OCI-M2 (cell line): ENCODE results near the gene CCSAP.
"Not testable (repeated sequence)": the region's sequence is repeated elsewhere in the genome, so short reads cannot be mapped to it uniquely, and the experiment has no call there.

Experiments
- DNase-seq: peaks from one replicate; lab custom pipeline; 2025; ENCODE audit not compliant: unreplicated experiment; lab: John Stamatoyannopoulos, UW

CCSAP gene

GRCh38 chr1:229293528-229294204, 49.2 kb downstream of the CCSAP start:
- DNase-seq, result no peak

GRCh38 chr1:229291686-229292085, 51.2 kb downstream of the CCSAP start:
- not testable (repeated sequence) for DNase-seq

DNA sequence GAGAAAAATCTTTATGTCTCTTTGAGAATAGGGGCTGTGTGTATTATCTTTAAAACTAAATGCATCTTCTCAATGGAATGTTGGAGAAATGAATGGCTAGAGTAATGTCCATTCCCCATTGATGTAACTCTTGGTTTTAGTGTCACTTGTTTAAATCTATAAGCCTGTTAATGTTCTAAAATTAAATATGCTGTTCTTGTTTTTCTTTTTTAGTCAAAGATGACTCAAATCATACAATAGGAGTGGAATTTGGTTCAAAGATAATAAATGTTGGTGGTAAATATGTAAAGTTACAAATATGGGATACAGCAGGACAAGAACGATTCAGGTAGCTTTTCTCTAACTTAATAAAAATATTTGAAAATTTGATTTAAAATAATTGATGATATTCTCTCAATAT, 54.3 kb downstream of the CCSAP start:
- no peak for DNase-seq

DNA sequence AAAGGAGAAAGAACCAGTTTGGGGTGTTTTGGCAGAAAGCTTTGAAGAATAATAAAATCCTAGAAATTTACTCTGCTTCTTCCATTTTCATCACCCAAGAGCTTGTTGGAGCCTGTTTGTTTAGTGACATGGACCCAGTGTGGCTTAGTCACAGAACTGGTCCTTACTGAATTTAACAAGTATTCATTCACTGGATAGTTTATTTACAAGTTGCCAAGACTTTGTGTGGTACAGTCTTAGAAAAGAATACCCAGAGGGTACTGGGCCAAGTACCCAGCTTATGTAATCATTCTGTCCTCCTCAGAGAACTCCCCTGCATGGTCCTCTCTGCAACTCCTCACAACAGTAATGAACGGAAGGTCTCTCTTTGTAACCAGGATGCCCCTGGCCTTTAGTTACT, 55.6 kb downstream of the CCSAP start:
- DNase-seq, result no peak

- no peak for DNase-seq
Measured at GRCh38 chr1:229286099-229286766, 56.6 kb downstream of the CCSAP start.

DNA sequence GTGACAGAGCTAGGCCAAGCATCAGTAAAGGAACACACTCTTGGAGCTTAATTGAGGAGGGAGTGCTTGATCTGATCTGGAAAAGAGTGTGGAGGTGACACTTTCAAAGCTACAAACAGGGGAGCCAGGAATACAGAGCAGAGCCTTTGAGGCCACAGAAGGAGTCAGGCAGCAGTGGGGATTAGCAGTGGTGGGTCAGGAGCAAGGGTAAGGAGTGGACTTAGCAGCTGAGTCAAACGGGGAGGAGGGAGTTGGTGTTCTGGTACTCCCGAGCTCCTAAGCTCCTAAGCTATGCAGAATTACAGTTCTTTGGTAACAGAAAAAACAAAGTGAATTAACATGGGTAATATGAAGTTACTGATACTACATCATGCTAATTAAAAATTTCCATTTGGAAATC, 57.4 kb downstream of the CCSAP start:
- DNase-seq, result no peak

GRCh38 chr1:229284887-229285286, 58.0 kb downstream of the CCSAP start:
- no peak for DNase-seq

GRCh38 chr1:229283183-229283611, 59.6 kb downstream of the CCSAP start:
- DNase-seq, result no peak

DNA sequence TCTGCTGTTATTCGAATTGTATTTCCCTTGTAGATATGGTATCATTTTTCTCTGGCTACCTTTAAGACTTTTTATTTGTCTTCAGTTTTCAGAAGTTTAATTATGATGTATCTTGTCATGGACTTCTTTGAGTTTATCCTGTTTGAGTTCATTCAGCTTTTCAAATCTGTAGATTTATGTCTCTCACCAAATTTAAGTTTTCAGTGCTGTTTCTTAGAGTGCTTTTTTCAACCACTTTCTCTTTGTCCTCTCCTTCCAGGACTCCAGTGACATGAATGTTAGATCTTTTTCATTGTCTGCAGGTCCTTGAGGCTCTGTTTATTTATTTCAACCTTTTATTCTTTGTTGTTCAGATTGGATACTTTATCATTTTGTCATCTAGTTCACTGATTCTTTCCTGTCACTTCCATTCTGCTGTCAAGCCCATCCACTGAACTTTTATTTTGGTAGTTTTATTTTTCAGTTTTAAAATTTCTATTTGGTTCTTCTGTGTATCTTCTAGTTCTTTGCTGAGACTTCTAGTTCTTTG, 60.5 kb downstream of the CCSAP start:
- no peak for DNase-seq

- no peak for DNase-seq
Measured at GRCh38 chr1:229281339-229281926, 61.4 kb downstream of the CCSAP start.

- no peak for DNase-seq
Measured at GRCh38 chr1:229280921-229281320, 61.9 kb downstream of the CCSAP start.

GRCh38 chr1:229280037-229280828, 62.6 kb downstream of the CCSAP start:
- no peak for DNase-seq

GRCh38 chr1:229279242-229279641, 63.6 kb downstream of the CCSAP start:
- no peak for DNase-seq

DNA sequence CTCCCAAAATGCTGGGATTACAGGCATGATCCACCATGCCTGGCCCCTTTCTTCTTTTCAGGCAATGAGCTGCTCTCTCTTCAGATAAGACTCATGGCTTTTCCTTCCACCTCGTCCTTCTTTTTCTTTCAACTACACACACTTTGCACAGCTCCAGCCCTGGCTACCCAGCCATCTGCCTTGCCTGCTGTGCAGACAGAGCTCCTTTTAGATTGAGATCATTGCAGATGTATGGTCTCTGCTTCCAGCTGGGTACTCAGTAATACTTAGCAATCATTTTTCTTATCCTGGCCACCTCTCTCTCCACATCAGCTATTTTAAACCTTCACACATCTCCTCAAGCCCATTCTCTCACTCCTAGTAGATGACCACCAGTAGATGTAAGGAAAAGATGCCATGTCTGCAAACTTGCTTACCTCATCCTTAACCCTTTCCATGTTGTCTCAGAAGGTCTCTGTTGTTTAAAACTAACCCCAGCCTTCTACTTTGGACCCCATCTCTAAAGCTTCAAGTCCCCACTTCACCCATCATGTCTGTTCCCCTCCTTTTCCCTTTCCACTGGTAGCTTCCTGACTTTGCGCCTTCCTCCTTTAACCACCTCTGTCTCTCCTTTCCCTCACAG, 64.6 kb downstream of the CCSAP start:
- DNase-seq, result no peak

DNA sequence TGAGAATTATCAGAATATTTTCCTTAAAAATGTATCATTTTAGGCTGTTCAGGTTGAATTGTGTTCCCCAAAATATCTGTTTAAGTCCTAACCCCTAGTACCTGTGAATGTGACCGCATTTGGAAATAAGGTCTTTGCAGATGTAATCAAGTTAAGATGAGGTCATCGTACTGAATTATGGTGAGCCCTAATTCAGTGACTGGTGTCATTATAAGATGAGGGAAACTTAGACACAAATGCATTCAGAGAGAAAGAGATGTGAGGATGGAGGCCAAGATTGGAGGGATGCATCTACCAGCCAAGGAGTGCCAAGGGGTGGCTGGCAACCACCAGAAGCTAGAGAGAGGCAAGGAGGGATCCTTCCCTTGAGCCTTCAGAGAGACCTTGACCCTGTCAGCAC, 67.8 kb downstream of the CCSAP start:
- no peak for DNase-seq

- no peak for DNase-seq
Measured at GRCh38 chr1:229273507-229274232, 69.2 kb downstream of the CCSAP start.

GRCh38 chr1:229272164-229273158, 70.4 kb downstream of the CCSAP start:
- DNase-seq, result no peak

DNA sequence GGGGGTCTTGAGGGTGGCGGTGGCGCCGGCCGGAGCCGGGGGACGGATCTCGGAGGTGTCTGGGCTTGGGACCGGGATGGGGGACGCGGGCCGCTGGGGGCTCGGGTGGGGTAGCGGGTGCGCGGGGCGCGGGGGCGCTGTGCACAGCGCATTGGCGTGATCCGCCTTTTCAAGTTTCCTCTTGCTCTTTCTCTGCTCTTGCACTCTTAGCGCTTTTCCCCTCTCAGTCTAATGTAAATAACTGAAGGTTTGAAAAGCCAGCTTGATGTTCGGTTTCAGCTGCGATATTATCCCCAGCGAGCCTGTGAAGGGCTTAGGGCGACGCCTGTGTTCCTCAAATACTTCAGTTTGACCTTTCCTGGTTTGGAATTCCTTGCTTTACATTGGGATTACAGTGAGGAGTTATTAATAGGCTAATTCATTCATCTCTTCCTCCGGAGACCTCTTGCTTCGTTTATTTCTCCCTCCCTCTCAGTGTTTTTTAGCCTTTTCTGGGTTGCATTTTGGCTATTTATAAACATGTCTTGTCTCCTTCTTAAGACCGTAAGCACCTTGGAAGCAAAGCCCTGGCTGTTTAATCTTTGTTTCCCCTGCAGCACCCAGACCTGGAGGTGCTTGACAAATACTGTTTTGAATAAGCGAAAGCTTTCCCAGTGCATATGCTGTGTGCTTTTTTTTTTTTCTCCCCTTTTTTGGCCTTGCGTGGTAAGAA, 71.2 kb downstream of the CCSAP start:
- DNase-seq, result no peak
